HG02840 (cell line): ENCODE measurements around the gene KAT2A.

ENCODE experiments used
- ATAC-seq: cut with Tn5 transposase; IDR thresholded peaks from one replicate; pipeline ENCODE4 v1.9.1; 2021; ENCODE audit warnings: mild to moderate bottlenecking, moderate library complexity, moderate number of reproducible peaks; ENCODE audit not compliant: unreplicated experiment, low FRiP score

The KAT2A gene

GRCh38 chr17:42135664-42136653, 14.8 kb upstream of the KAT2A start:
- ATAC-seq = no peak

GRCh38 chr17:42135151-42135550, 14.0 kb upstream of the KAT2A start:
- ATAC-seq = no peak

- no peak for ATAC-seq
These were observed 12.4 kb upstream of the KAT2A start for GRCh38 chr17:42133461-42134041.

- ATAC-seq = no peak
These were observed 11.8 kb upstream of the KAT2A start for GRCh38 chr17:42132941-42133340.

- ATAC-seq = no peak
These were observed 10.8 kb upstream of the KAT2A start for GRCh38 chr17:42131981-42132432.

GRCh38 chr17:42131232-42131631, 10.1 kb upstream of the KAT2A start:
- no peak for ATAC-seq

GRCh38 chr17:42130310-42130936, 9.3 kb upstream of the KAT2A start:
- no peak for ATAC-seq

- no peak for ATAC-seq
These were observed 8.1 kb upstream of the KAT2A start for GRCh38 chr17:42129109-42129837.

GRCh38 chr17:42127414-42127813, 6.2 kb upstream of the KAT2A start:
- no peak for ATAC-seq

GRCh38 chr17:42126836-42127235, 5.7 kb upstream of the KAT2A start:
- no peak for ATAC-seq

- no peak for ATAC-seq
These were observed 4.4 kb upstream of the KAT2A start for GRCh38 chr17:42125565-42125964.

- ATAC-seq = no peak
These were observed 3.1 kb upstream of the KAT2A start for GRCh38 chr17:42124256-42124655.

- no peak for ATAC-seq
These were observed 1.5 kb upstream of the KAT2A start, which contains the start of gene HSPB9 for GRCh38 chr17:42122371-42123303. Gene HSPB9, plus strand, starts transcription at chr17:42122804. Its CDS starts 47 bp downstream, at chr17:42122851.

- no peak for ATAC-seq
These were observed 902 bp downstream of the KAT2A start for GRCh38 chr17:42120161-42120769.

GRCh38 chr17:42119301-42119700, 1.9 kb downstream of the KAT2A start:
- ATAC-seq = no peak

GRCh38 chr17:42118545-42118944, 2.6 kb downstream of the KAT2A start:
- ATAC-seq = no peak

GRCh38 chr17:42118126-42118510, 3.0 kb downstream of the KAT2A start:
- ATAC-seq = no peak

- ATAC-seq = no peak
These were observed 3.6 kb downstream of the KAT2A start for GRCh38 chr17:42117397-42118125.
